Body of pancreas (tissue), 4 donors: ENCODE measurements around the gene NDUFC2. TPM values are rescaled to one million over a fixed set of nuclear protein-coding genes. Genes with fewer than 3 reads are reported as not detected.
A peak's percentile ranks its signal among the peaks of the same experiment; 100 is the strongest.

ENCODE experiments used
- ATAC-seq: fragments of 150-250 bp; one replicate; pipeline ENCODE4 v1.9.1; 2016
- DNase-seq, 4 donors: peaks; one replicate each; pipeline ENCODE4 v3.0.0-alpha.2; 2019
- H3K27ac ChIP-seq, 4 donors: fragments of 200-600 bp; sonication (generic); 1 replicate in 3 of 4; 2 replicates in 1 of 4; pipeline versions ENCODE4 v1.5.1 to v1.6.1; 2016 to 2019; ENCODE audit warnings: mild to moderate bottlenecking in 1 of 4, mixed read lengths in 1 of 4, moderate library complexity in 1 of 4
- H3K27me3 ChIP-seq, 2 donors: fragments of 200-600 bp; sonication (generic); one replicate each; pipeline ENCODE4 v1.6.0; 2016; ENCODE audit warnings: mild to moderate bottlenecking in 1 of 2
- H3K36me3 ChIP-seq, 2 donors: fragments of 200-600 bp; sonication (generic); replicated peaks in 1 of 2; 2 replicates each; pipeline ENCODE4 v1.5.1; 2016; ENCODE audit warnings: low read depth in 2 of 2; ENCODE audit not compliant: insufficient read depth in 1 of 2
- H3K4me1 ChIP-seq: fragments of 200-600 bp; sonication (generic); one replicate; pipeline ENCODE4 v1.6.0; 2016
- H3K4me3 ChIP-seq, 2 donors: fragments of 200-600 bp; sonication (generic); 1 replicate in 1 of 2; 2 replicates in 1 of 2; pipeline ENCODE4 v1.5.1; 2016 to 2019
- H3K9me3 ChIP-seq, 3 donors: fragments of 200-600 bp; sonication (generic); 1 replicate in 2 of 3; 2 replicates in 1 of 3; pipeline ENCODE4 v1.5.1; 2016
- POLR2A ChIP-seq, 3 donors: fragments of 450-650 bp; IDR thresholded peaks; one replicate each; pipeline ENCODE4 v1.6.1; 2016; ENCODE audit warnings: antibody characterized with exemption in 3 of 3, mild to moderate bottlenecking in 2 of 3
- WGBS, 2 donors: methylation state at CpG; one replicate each; pipeline ENCODE4 v1.1.5; 2017; 5-methylcytosine and 5-hydroxymethylcytosine counted together
- intact Hi-C: fragments of 100-400 bp; cut with DNase I; formaldehyde crosslinking; loops from one replicate; pipeline ENCODE4 v1.15.1; 2023
- total RNA-seq, 2 donors: library from RNA; depleted of rRNA; stranded (reverse); fragments of >200 nt; gene quantifications; one replicate each; pipeline ENCODE4 v1.1.0, GENCODE V29; 2016
- TF ChIP-seq, protein P1 (sequence below), 7 experiments: fragments of 450-650 bp in 4 of 7; fragments of 200-600 bp in 3 of 7; sonication (generic) in 3 of 7; IDR thresholded peaks; one replicate each; pipeline ENCODE4 v1.5.1; 2016 to 2019; ENCODE audit warnings: antibody characterized with exemption in 7 of 7

NDUFC2 gene
- total RNA-seq, 2 donors from 2014 or later, result 53.7 to 62.0 TPM

DNA sequence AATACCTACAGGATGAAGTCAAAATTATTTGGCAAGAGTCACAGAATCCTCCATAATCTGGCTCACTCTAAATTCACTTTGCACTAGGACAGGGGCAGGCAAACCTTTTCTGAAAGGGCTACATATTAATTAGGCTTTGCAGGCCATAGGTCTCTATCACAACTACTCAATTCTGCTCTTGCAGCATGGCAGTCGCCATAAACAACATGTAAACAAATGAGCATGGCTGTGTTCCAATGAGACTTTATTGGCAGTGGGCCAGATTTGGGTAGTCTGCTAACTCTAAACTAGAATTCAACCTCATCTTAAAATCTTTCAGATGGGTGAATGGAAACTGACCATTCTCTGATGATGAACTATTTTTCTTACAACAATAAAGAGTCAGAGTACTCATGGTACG lies 10.2 kb downstream of the NDUFC2 start:
- H3K36me3 ChIP-seq, result peaks cover 0 to 12% of the 10 kb centered on the region in 2 donors
- ATAC-seq, result no peak

DNA sequence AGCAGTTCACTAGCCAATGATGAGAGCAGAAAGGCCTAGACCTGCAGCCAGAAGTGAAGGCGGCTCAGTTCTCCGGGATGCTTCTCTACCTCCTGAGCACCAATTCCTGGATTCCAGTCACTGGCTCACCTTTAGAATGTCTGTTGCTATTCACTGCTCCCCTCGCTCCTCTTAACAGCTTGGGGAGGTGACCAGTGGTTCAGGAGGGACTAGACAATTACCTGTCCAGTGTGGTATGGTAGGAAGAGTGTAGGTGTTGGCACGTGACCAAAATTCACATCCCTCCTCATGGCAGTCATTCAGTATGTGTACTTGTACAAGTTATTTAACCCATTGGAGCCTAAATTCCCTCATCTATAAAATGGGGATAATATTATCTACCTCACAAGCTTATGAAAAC lies 12.0 kb downstream of the NDUFC2 start:
- Histone ChIP-seq H3K27me3 (no peaks in the 10 kb centered on the region), H3K27ac (no peak overlapping the region), H3K4me3 (no peak overlapping the region), H3K9me3 (no peaks in the 10 kb centered on the region), H3K4me1 (peaks cover 4% of the 10 kb centered on the region), H3K36me3 (peaks cover 0 to 12% of the 10 kb centered on the region in 2 donors)
- TF ChIP-seq POLR2A (IDR thresholded peaks at IDR 0.05), result no peak
- TF ChIP-seq, protein P1, sequence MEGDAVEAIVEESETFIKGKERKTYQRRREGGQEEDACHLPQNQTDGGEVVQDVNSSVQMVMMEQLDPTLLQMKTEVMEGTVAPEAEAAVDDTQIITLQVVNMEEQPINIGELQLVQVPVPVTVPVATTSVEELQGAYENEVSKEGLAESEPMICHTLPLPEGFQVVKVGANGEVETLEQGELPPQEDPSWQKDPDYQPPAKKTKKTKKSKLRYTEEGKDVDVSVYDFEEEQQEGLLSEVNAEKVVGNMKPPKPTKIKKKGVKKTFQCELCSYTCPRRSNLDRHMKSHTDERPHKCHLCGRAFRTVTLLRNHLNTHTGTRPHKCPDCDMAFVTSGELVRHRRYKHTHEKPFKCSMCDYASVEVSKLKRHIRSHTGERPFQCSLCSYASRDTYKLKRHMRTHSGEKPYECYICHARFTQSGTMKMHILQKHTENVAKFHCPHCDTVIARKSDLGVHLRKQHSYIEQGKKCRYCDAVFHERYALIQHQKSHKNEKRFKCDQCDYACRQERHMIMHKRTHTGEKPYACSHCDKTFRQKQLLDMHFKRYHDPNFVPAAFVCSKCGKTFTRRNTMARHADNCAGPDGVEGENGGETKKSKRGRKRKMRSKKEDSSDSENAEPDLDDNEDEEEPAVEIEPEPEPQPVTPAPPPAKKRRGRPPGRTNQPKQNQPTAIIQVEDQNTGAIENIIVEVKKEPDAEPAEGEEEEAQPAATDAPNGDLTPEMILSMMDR (IDR thresholded peaks at IDR 0.05), result no peak
- WGBS, 2 donors, result 89 to 95% methylated on average over 3 to 4 of the region's 4 CpGs
- no peak for ATAC-seq
- DNase-seq, result no peak
- intact Hi-C loops, result no loop called here

More for the DNA sequence above, 10.2 kb downstream of the NDUFC2 start:
- peaks cover 6% of the 10 kb centered on the region for H3K4me1 ChIP-seq
- no peak for TF ChIP-seq POLR2A (IDR thresholded peaks at IDR 0.05)
- TF ChIP-seq, protein P1 (IDR thresholded peaks at IDR 0.05), result no peak
- DNase-seq, result peak in 1 of 4 donors; percentile 19
- intact Hi-C loops, result no loop called here
- H3K9me3 ChIP-seq, result no peaks in the 10 kb centered on the region
- H3K27me3 ChIP-seq, result no peaks in the 10 kb centered on the region
- H3K27ac ChIP-seq, result no peak overlapping the region
- no peak overlapping the region for H3K4me3 ChIP-seq
- 51 to 55% methylated on average over 2 of the region's 2 CpGs for WGBS, 2 donors

DNA sequence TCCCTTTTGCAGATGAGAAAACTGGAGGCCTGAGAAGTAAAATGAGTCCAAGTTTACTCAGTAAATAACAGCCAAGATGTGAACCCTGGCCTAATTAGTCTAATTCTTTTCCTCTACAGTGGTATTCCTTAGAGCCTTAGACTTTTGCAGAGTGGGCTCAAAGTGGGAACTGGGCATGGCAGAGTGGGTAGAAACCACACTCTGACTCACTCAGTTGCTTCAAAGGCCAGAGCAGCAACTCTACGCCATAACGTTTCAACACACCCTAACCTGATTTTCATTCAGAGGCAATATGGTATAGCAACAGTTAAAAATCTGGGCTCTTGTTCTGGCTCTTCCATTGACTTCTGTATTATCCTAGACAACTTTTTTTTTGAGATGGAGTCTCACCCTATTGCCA lies 13.2 kb downstream of the NDUFC2 start:
- Histone ChIP-seq H3K4me1 (peaks cover 12% of the 10 kb centered on the region), H3K36me3 (peaks cover 0 to 12% of the 10 kb centered on the region in 2 donors), H3K27ac (no peak overlapping the region), H3K4me3 (no peak overlapping the region), H3K27me3 (no peaks in the 10 kb centered on the region), H3K9me3 (no peaks in the 10 kb centered on the region)
- no peak for DNase-seq
- WGBS, 2 donors, result 60 to 67% methylated on average over 2 of the region's 2 CpGs
- no peak for ATAC-seq
- TF ChIP-seq, protein P1 (IDR thresholded peaks at IDR 0.05), result no peak
- TF ChIP-seq POLR2A (IDR thresholded peaks at IDR 0.05), result no peak
- intact Hi-C loops, result no loop called here

DNA sequence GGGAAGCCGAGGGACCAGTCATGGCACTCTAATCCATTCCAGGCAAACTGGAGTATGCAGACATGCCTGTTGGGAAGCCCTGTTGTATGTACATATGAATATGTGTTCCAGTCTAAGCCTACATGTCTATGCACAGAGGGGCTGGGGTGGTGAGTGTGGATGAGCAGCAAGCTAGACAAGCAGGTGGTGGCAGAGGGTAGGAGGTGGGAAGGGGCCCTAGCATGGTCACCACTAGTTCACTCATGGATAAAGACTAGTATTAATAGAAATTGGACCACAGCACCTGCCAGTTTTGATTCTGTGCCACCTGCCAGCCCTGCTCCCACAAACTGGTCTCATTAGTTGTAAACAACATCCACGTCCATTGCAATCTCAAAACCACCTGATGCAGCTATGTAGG lies 14.5 kb downstream of the NDUFC2 start:
- no peak for DNase-seq
- Histone ChIP-seq H3K27ac (no peak overlapping the region), H3K4me1 (peaks cover 25% of the 10 kb centered on the region), H3K9me3 (no peaks in the 10 kb centered on the region), H3K27me3 (no peaks in the 10 kb centered on the region), H3K4me3 (no peak overlapping the region), H3K36me3 (peaks cover 0 to 8% of the 10 kb centered on the region in 2 donors)
- WGBS, 2 donors, result 66 to 88% methylated on average over 2 of the region's 2 CpGs
- intact Hi-C loops, result no loop called here
- TF ChIP-seq POLR2A (IDR thresholded peaks at IDR 0.05), result no peak
- TF ChIP-seq, protein P1 (IDR thresholded peaks at IDR 0.05), result no peak
- ATAC-seq, result no peak

DNA sequence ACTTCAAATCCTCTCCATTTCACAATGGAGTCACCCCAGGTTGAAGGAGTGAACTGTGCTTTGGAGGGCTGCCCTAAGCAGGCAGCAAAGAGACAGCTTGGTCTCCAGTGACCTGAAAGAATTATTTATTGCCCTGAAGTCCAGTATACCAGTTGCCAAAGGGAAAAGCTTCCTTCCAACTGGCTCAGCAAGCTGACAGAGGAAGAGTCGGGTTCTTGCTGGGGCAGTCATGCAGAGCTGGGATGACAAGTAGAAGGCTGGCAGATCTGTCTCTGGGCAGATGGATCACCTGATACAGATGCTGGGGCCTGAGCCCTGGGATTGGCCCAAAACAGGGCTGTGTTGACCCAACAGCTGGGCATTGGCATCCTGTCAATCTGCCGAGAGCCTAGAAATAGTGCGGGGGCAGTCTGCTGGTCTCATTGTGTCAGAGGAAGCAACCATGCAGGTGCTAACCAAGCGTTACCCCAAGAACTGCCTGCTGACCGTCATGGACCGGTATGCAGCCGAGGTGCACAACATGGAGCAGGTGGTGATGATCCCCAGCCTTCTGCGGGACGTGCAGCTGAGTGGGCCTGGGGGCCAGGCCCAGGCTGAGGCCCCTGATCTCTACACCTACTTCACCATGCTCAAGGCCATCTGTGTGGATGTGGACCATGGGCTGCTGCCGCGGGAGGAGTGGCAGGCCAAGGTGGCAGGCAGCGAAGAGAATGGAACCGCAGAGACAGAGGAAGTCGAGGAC lies 16.1 kb downstream of the NDUFC2 start, which contains the start of gene THRSP:
THRSP (plus strand) TSS at position 422 of the 742 bp plus-strand sequence; CDS start at position 443, 21 bp downstream.
- no peaks in the 10 kb centered on the region for H3K27me3 ChIP-seq
- intact Hi-C loops, result no loop called here
- peaks cover 22% of the 10 kb centered on the region for H3K4me1 ChIP-seq
- H3K9me3 ChIP-seq, result no peaks in the 10 kb centered on the region
- 89 to 95% methylated on average over 3 to 14 of the region's 14 CpGs for WGBS, 2 donors
- peaks cover 0 to 1% of the 10 kb centered on the region in 2 donors for H3K36me3 ChIP-seq
- H3K4me3 ChIP-seq, result no peak within 1 kb of the TSS
- H3K27ac ChIP-seq, result no peak within 1 kb of the TSS
- DNase-seq (no peak), ATAC-seq (no peak)
- TF ChIP-seq POLR2A (IDR thresholded peaks at IDR 0.05), result no peak
- TF ChIP-seq, protein P1 (IDR thresholded peaks at IDR 0.05), result no peak
